ENCODE results near the gene VDAC1.
A peak's percentile ranks its signal among the peaks of the same experiment; 100 is the strongest.
"Not testable (repeated sequence)": the region's sequence is repeated elsewhere in the genome, so short reads cannot be mapped to it uniquely, and the experiment has no call there.

The VDAC1 gene

DNA sequence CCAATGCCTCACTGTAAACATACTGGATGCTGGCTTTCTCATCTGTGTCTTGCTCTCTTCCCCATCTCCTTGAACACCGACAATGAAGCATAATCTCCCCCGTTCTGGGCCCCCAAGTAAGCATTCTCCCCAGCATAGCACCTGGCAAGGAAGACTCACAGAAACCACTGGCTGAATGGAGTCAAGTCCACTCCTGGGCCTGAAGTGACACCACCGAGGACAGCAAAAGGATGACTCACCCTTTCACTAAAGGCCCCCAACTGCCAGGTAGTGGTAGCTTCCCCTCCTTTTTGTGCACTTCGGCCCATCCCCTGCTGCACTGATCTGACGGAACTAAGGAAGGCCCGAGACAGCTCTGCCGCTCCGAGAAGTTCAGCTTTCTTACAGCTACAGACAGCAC lies 9.4 kb downstream of the VDAC1 start:
- DNase-seq, result no peak

DNA sequence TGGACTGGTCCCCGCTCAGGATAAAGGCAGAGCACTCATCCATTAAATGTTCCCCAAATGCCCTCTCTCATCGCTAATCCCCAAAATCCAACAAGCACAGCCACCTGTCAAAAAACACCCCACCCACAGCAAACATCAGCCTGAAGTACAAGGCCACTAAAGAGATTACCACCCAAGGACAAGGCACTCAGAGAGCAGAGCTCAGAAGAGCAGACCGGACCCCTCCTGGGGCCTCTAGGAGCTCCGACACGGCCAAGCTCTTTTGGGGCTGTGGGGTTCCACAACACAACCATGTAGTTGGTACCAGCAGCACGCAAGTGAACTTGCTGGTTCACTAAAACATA lies 9.8 kb downstream of the VDAC1 start:
- no peak for DNase-seq

DNA sequence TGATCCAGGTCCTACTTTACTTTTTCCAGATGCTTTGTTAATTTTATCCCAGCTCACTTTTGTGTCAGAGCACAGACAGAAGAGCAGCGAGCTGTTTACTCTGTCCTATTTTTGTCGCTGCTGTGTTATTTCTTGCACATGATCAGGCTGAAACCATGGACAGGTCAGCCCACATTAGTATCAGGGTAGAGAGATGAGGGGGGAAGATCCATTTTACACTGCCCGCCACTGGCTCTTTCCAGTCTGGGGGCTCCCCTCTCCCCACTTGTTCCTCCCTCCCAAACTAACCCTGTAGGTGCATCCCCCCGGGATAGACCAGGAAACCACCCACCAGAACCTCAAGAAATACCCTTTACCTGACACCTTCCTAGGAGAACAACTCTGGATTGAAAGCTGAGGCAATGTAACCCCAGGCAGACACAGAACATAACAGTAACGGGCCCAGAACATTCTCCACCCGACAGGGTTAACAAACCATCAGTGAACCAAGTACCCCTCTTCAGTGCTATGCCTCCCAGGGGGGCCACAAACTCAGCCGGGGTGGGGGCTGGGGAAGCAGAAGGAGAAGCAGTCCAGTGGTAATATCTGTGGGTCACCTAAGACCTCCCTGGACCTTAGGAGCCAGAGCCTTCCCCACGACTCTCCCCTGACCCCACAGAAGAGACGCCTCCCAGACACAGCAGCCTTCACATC lies 10.3 kb downstream of the VDAC1 start:
- DNase-seq, result no peak

DNA sequence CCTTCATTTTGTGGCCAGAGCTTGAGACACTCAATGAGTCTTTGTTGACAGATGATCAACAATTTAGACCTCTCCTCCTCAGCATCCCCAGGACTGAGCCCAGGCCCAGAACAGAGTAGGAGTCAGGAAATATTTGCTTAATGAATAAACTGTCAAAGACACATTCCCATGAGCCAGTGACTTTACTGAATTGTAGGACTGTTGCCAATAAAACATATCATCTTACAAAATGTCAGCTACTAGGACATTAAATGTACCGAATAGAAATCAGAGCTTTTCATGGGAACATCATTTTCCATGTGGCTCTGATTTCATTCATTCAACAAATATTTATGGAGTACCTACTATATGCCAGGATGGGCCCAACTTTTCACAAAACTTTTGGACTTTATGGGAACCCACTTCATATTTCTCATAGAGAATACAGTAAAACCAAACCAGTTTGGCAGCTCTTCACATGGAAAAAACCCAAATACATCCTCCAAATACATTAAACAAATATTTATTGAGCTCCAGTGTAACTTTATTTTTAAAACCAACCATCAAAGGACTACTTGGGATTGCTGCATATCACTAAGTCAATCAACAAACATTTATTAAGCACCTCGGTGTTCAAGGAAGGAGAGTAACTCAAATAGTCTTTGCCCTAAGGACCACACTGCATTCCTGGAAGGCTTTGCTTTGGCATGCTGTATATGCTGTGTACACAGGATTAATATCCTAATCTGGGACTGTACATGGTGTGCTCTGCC lies 11.4 kb downstream of the VDAC1 start:
- DNase-seq, result no peak

DNA sequence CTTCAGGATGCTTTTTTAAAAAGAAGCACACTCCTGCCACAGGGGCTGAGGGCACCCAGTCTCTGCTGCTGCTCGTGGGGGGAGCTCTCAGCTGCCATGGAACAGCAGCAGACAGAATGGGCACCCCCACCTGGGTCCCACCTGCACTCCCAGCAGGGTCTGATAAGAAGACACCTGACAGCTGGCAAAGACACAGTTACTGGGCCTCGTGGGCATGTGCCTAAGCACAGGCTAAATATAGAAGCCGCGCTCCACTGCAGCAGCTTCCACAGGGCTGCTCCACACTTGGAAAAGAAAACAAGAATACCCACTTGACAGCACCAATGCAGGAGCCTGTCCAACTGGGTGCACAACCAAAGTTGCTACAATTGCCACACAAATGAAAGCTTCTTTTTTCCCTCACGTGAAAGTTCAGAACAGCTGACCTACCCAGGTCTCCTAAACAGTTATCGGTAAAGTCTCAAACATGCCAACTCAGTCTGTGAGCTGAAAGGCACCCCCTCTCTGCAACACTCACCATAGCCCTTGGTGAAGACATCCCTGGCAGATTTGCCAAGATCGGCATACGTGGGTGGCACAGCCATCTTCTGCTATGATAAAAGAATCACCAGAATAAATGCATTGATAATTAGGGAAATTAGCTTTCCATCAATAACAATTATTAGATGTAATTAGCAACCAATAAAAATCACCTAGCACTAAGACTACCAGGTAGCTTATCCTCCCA lies 12.2 kb downstream of the VDAC1 start:
- no peak for DNase-seq

DNA sequence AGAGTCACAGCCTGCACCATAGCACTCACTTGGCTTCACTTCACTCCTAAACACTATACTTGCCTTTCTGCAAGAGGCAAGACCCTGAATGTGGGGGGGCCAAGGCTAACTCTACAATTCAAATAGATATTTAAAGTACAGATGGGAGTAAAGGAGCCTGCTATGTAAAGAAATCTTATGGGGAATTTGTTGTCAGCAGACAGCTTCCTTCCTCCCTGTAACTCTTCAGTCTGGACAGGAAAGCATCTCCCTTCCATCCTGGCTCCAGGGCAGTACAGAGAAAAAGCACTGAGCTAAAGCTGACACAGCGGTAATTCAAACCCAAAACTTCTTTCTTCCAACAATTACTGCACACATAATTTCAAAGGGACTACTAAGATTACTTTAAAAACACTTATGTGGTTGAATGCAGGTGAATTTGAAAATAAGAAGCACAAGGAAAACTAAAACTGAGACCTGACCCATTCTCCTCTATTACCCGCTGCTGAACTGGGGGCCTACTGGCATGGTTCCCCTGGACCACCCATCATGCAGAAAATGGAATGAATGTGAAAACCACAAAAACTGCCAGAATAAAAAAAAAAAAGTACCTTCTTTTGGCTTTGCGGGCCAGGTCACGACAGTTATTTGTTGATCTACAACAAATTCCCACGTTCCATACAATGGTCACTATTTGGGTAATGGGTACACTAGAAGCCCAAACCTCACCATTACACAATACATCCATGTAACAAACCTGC lies 13.4 kb downstream of the VDAC1 start:
- no peak for DNase-seq

DNA sequence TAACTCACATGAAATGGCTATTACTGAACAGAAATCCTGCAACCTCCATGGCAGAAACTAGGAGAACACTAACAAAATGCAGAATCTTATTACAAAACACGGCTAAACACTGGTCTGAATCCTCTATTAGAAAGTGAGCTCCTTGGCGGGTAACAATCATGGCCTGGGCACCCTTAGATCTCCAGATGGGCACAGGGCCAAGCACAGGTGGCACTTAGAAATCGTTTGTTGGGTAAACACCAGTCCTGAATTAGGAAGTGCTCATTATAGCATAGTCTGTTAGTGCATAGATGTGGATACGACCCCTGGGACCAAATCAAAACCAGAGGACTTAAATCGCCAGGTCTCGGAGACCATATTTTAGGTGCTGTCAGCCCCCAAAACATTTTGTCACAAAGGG lies 14.4 kb downstream of the VDAC1 start:
- DNase-seq, result no peak

DNA sequence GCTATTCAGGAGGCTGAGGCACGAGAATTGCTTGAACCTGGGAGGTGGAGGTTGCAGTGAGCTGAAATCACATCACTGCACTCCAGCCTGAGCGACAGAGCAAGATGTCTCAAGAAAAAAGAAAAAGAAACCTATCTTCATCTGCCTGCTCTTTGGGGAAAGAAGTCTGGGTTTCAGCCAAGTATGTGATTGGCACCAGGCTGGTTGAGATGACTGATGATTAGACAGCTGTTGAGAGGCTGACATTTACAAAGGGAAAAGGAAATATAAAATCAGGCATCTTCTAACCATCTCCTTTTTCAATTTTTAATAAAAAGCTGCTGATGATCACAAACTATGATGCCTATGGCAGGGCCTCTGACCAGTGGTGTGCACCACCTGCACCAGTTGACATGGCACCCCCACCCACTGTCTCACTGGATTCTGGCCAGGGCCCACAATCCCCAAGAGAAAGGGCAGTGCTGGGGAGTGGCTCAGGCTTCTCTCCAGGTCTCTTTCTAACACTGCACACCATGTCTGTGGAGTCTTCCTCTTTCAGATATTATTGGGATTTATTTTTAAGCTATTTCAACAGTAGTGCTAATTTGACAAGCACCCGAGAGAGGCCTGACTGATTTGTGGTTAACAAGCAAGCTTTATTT lies 19.1 kb downstream of the VDAC1 start:
- DNase-seq, result no peak

DNA sequence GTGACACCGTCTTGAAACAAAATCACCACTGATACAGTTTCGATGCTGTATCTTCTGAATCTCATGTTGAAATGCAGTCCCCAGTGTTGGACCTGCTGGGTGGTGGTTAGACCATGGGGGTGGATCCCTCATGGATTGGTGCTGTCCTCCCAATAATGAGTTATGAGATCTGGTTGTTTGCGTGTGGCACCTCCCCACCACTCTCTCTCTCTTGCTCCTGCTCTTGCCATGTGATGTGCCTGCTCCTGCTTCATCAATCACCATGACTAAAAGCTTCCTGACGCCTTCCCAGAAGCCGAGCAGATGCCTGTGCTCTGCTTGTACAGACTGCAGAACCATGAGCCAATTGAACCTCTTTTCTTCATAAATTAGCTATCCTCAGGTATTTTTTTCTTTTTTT lies 21.1 kb downstream of the VDAC1 start:
- DNase-seq, result no peak

DNA sequence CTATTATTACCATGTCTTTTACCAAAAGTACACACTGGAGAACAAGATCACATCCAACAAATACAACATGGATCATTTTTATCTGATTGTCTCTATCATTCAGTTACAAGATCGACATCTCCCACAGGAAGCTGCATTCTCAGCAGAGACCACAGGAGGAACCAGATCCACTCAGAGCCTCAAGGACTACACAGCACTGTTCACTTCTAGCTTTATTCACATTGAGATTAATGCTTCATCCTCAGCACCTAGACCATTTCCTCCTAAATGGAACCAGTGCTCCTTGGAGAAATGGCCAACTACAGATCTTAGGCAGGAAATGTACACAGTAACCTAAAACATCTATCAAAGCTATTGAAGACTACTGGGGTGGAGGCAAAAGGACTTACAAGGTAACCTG lies 23.1 kb downstream of the VDAC1 start:
- DNase-seq, result peak in 1 of 5 experiments; percentile 42

DNA sequence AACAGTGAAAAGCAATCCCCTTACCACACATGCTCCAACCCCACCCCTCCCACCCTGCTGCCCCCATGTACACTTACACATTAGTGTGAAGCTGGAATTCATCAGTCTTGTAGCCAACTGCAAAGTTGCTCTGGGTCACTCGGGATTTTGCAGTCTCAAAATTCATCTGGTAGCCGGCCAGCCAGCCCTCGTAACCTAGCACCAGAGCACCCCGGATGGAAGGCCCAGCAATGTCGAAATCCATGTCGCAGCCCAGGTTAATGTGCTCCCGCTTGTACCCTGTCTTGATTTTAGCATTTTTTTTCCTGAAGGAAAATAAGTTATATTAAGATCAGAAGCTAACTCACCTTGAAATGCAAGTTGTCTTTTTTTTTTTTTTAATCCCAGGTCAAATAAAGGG lies 24.1 kb downstream of the VDAC1 start:
- DNase-seq, result no peak

DNA sequence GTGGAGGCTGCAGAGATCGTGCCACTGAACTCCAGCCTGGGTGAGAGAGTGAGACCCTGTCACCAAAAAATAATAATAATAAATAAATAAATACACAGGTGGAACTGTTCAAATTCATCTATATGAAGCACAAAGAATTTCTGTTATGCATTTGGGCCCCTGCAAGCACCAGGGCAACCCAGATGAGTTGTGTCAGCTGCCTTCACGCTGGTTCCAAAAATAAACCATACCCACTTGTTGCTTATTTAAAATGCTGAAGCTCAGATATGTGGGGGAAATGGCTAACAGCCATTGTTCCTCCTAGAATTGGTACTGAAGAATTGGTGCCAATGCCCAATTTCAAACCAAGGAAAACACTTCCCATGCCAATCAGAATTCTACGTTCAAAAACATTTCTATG lies 25.8 kb downstream of the VDAC1 start:
- no peak for DNase-seq

DNA sequence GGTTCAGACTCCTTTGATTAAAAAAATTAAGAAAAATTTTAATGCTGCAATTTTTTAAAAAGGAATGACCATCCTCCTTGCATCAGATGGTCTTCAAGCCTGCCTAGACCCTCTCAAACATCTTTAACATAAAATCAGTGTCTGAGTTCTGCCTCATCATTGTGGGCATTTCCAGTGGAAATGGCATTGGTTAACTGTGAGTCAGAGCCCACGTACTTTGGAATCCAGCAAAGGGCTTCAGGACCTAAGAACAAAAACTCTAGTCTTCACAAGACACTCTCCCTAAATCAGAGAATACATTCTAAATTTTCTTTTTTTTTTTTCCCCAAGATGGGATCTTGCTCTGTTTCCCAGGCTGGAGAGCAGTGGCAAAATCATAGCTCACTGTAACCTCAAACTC lies 26.9 kb downstream of the VDAC1 start:
- no peak for DNase-seq

DNA sequence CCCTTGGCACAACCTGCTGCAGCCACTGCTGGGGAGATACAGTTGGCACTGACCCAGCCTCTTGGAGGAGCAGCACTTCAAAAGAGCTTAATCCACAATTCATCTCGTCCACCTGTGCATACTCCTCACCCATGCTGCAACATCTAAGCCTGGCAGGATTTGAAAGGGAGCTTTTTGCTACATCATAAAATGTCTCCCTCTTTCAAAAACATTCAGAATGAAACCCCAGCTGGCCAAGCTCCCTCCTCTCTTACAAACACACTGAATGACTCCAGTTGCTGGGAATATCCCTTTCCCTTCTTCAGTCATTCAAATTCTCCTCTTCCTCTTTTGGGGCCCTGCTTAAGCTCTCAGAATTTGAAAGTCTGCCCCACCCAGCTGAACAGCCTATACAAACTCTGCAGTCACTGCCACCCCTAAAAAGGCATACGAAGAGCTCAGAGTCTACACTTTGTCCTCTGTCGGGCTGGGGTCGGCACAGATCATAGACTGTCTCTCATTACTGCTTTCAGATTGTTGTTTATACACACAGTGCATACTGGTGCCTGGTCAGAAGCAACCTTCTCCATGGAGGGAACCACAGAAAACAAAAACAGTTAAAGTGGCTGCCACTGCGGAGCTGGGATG lies 27.5 kb downstream of the VDAC1 start:
- DNase-seq, result no peak

DNA sequence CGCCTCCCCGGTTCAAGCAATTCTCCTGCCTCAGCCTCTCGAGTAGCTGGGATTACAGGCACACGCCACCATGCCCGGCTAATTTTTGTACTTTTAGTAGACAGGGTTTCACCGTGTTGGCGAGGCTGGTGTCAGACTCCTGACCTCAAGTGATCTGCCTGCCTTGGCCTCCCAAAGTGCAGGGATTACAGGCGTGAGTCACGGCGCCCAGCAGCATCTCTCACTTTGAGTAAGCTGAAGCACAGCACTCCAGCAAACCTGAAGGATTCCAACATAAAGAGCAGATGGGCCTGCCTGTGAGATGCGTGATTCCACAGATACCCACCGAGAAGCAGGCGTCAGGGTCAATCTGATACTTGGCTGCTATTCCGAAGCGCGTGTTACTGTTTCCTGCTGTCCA lies 29.2 kb downstream of the VDAC1 start:
- not testable (repeated sequence) for DNase-seq

DNA sequence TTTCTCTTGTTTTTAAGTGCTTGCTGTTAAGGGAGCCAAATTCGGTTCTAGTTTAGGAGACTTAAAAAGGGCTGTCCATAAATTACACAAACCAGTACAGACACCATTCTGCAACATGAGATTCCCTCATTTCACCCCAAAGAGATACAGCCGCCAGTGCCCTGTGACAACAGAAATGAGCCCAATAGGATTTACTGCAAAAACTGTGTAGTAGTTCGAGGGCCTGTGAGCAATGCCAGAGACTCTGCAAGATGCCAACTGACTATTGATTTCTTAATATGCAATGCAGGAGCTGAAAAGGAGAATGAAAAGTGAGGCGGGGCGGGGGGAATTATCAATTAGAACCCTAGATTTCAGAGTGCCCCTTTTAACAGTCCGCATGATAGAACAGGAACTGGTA lies 30.6 kb downstream of the VDAC1 start:
- DNase-seq, result no peak

DNA sequence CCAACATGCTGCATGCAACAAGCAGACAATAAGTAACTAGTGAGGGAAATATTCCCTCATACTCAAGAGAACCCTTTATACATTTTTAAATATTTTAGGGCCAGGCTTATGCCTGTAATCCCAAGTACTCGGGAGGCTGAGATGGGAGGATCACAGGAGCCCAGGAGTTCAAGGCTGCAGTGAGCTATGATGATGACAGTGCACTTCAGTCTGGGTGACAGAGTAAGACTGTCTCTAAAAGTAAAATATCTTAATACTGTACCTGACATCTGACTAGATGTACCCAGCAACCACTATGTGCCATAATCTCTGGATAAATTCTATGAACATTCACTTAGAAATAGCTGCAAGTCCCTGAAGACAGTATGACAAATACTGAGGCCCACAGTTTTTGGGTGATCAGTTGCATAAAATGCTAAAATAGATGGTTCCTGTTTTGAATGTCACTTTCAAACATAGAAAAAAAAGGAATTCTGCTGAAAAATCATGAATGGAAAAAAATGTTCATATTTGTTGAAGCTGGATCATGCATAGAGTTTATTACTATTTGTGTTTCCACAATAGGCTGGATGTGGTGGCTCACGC lies 34.4 kb downstream of the VDAC1 start:
- no peak for DNase-seq

DNA sequence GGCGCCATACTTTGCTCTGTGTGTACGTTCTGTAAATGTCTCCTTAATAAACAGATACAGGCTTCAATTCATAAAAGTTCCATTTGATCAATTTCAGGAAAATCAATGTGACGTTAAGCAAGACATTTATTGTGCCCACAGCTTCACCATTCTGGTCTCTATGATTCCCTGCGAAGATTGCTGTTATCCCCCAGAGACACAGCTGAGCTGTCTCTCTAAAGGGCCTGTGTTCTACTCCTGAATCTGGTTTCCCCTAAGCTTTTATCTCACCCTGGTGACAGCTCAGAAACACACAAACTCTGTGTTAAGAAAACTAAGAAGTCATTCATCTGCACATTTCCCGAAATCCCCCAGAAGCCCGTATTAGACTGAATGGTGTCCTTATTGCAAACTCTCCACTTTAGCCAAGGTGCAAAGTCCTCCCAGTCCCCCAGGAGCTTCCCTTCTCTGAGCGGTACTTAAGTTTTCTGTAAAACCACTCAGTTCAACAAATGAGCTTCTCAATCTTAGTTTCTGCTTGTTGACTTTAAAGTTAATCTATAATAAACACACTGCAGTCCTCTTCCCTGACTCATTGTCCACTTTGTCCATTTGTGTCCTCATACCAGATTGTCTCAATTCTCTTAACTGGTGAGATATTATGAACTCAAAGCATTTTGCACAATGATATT lies 35.0 kb downstream of the VDAC1 start:
- DNase-seq, result no peak

DNA sequence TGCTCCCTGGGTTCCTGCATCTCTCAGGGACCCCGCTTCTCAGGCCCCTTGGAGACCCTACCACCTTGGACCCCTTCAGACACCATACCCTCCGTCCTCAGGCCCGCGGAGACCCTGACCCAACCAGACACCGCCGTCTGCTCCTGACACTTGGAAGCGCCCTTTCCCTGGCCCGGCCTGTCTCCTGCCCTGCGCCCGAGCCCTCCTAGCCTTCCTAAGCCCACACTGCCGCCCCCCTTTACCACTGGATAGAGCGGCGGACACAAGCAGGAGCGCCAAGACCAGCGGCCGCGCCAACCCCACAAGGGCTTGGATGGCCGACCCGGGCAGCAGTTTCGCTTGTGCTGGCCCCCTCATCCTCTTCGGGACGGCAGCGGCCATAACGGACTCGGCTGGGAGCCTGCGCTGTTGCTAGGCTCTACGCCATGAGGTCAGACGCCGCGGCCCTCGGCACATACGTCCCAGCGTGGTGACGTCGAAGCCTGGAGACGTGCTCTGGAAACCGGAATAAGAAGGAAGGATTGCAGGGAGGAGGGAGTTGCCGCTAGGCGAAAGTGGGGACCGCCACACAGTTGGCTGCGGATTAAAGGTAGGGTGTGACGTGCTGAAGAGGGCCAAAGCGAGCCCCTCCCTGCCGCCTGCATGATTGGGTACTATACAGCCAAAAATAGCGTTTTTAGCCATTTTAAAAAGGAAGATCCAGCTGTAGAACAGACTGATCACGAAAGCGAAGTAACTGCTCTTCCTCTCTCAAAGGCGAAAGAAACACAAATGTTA lies 36.4 kb downstream of the VDAC1 start, which contains the start of gene C5orf15:
C5orf15 (minus strand) TSS at position 422 of the 777 bp plus-strand sequence; CDS start at position 381, 41 bp downstream.
- peak; percentile 76 to 97 (median 91) for DNase-seq

DNA sequence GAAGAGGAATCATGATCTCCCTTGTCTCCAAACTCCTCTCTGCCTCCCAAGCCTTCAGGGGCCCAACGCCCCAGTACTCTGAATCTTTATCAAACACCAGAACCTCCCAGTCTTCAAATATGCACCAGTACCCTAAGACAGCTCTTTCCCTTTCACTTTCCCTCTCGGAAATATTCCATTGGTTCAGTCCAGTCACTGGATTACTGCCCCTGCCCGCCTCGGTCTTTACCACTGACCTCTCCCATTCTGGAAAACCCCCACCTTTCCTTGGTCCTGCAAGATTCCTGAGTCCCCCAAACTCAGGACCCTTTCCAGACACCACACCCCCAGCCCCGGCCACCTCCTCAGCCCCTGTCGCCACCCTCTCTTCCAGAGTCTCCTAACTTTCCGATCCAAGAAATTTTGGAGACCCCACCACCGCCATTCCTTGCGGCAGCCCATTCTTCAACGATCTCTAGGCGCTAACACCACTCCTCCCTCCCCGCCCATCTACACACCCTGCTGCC lies 37.0 kb downstream of the VDAC1 start:
- peak in 2 of 5 experiments; percentile 7 to 12 for DNase-seq
